Mesendoderm (in vitro differentiated cells): ENCODE measurements around the gene TNFRSF8.

Experiments used
- DNase-seq: peaks from one replicate; pipeline ENCODE4 v3.0.0; 2013
- H2AK5ac ChIP-seq: 2 replicates; pipeline ENCODE4 v1.6.1; 2013; ENCODE audit warnings: low read length, inconsistent platforms
- H2BK120ac ChIP-seq: 2 replicates; pipeline ENCODE4 v1.6.1; 2013; ENCODE audit warnings: low read depth, mild to moderate bottlenecking, low read length, moderate library complexity, mixed read lengths
- H2BK15ac ChIP-seq: replicated peaks from 2 replicates; pipeline ENCODE4 v1.6.1; 2013; ENCODE audit warnings: low read depth, mild to moderate bottlenecking, moderate library complexity
- H2BK5ac ChIP-seq: 2 replicates; pipeline ENCODE4 v1.6.1; 2013; ENCODE audit warnings: low read length, inconsistent platforms
- H3K18ac ChIP-seq: 2 replicates; pipeline ENCODE4 v1.6.1; 2013; ENCODE audit warnings: mild to moderate bottlenecking, low read length, mixed read lengths
- H3K23ac ChIP-seq: one replicate; pipeline ENCODE4 v1.6.1; 2013; ENCODE audit warnings: low read length
- H3K27ac ChIP-seq: 2 replicates; pipeline ENCODE4 v1.5.1; 2013; ENCODE audit warnings: low read depth, mild to moderate bottlenecking, inconsistent platforms, low read length, moderate library complexity
- H3K27me3 ChIP-seq: 2 replicates; pipeline ENCODE4 v1.6.1; 2013; ENCODE audit warnings: low read length, control low read depth, mild to moderate bottlenecking, inconsistent platforms; ENCODE audit not compliant: insufficient read depth, poor library complexity
- H3K36me3 ChIP-seq: 2 replicates; pipeline ENCODE4 v1.6.1; 2013; ENCODE audit warnings: low read length, inconsistent platforms; ENCODE audit not compliant: control insufficient read depth, insufficient read depth
- H3K4ac ChIP-seq: one replicate; pipeline ENCODE4 v1.6.1; 2013; ENCODE audit warnings: low read depth, mild to moderate bottlenecking, low read length, moderate library complexity
- H3K4me1 ChIP-seq: 2 replicates; pipeline ENCODE4 v1.6.1; 2013; ENCODE audit warnings: low read depth, low read length, inconsistent platforms; ENCODE audit not compliant: control insufficient read depth
- H3K4me2 ChIP-seq: 2 replicates; pipeline ENCODE4 v1.6.1; 2013; ENCODE audit warnings: low read length
- H3K4me3 ChIP-seq: 2 replicates; pipeline ENCODE4 v1.5.1; 2013; ENCODE audit warnings: mild to moderate bottlenecking, low read length
- H3K56ac ChIP-seq: one replicate; pipeline ENCODE4 v1.6.1; 2013; ENCODE audit warnings: low read length
- H3K79me1 ChIP-seq: 2 replicates; pipeline ENCODE4 v1.6.1; 2013; ENCODE audit warnings: low read length, inconsistent platforms
- H3K79me2 ChIP-seq: 2 replicates; pipeline ENCODE4 v1.6.1; 2013; ENCODE audit warnings: mild to moderate bottlenecking, low read length; ENCODE audit not compliant: control insufficient read depth, insufficient read depth
- H3K9ac ChIP-seq: 2 replicates; pipeline ENCODE4 v1.6.1; 2013; ENCODE audit warnings: low read length, inconsistent platforms
- H4K5ac ChIP-seq: one replicate; pipeline ENCODE4 v1.6.1; 2013; ENCODE audit warnings: low read length
- H4K8ac ChIP-seq: one replicate; pipeline ENCODE4 v1.6.1; 2013; ENCODE audit warnings: low read depth, mild to moderate bottlenecking, control low read depth, low read length, moderate library complexity
- WGBS: extraction: QIAGEN DNeasy Blood & Tissue Kit; methylation state at CpG from one replicate; pipeline ENCODE4 v1.1.7; 2013; ENCODE audit warnings: low lambda C conversion rate, missing lambda C conversion rate; ENCODE audit not compliant: insufficient coverage; ENCODE audit errors: extremely low coverage; 5-methylcytosine and 5-hydroxymethylcytosine counted together

Gene TNFRSF8

DNA sequence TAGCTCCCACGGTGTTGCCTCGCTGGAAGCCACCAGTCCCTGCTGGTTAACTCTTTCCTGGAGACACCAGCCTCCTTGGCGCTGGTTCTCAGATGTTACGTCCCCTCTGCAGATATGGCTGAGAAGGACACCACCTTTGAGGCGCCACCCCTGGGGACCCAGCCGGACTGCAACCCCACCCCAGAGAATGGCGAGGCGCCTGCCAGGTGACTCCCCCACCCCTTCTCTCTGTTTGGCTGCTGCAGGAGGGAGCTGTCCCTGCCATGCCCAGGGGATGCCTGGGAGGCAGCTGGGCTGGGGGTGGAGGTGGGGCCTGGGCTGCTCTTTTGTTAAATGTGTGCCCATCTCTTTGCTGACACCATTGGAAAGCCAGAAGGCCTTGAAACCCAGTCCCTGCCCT is 60.1 kb downstream of the TNFRSF8 start:
- no peak overlapping the region for H3K4ac ChIP-seq
- H3K79me1 ChIP-seq: no peaks in the 10 kb centered on the region
- no peak overlapping the region for H2BK120ac ChIP-seq
- no peak overlapping the region for H2BK15ac ChIP-seq
- DNase-seq: no peak
- H3K4me3 ChIP-seq: no peak overlapping the region
- no peak overlapping the region for H3K27ac ChIP-seq
- no CpG with 5 or more reads among the region's 8 CpGs for WGBS
- no peak overlapping the region for H3K9ac ChIP-seq
- no peak overlapping the region for H4K5ac ChIP-seq
- no peak overlapping the region for H3K56ac ChIP-seq
- no peak overlapping the region for H2BK5ac ChIP-seq
- H3K4me1 ChIP-seq: no peaks in the 10 kb centered on the region
- H3K4me2 ChIP-seq: no peak overlapping the region
- H4K8ac ChIP-seq: no peak overlapping the region
- no peak overlapping the region for H3K23ac ChIP-seq
- no peak overlapping the region for H2AK5ac ChIP-seq
- H3K36me3 ChIP-seq: no peaks in the 10 kb centered on the region
- H3K79me2 ChIP-seq: no peaks in the 10 kb centered on the region
- no peaks in the 10 kb centered on the region for H3K27me3 ChIP-seq
- no peak overlapping the region for H3K18ac ChIP-seq

GRCh38 chr1:12124693-12125421 is 61.8 kb downstream of the TNFRSF8 start:
- no peaks in the 10 kb centered on the region for H3K4me1 ChIP-seq
- no peaks in the 10 kb centered on the region for H3K79me2 ChIP-seq
- no peak overlapping the region for H3K4ac ChIP-seq
- no peaks in the 10 kb centered on the region for H3K27me3 ChIP-seq
- H3K36me3 ChIP-seq: no peaks in the 10 kb centered on the region
- H2AK5ac ChIP-seq: no peak overlapping the region
- H2BK120ac ChIP-seq: no peak overlapping the region
- H3K9ac ChIP-seq: no peak overlapping the region
- no peak overlapping the region for H3K23ac ChIP-seq
- WGBS: no CpG with 5 or more reads among the region's 19 CpGs
- no peak overlapping the region for H2BK5ac ChIP-seq
- no peaks in the 10 kb centered on the region for H3K79me1 ChIP-seq
- H2BK15ac ChIP-seq: no peak overlapping the region
- H3K27ac ChIP-seq: no peak overlapping the region
- no peak overlapping the region for H3K4me2 ChIP-seq
- no peak overlapping the region for H3K18ac ChIP-seq
- no peak overlapping the region for H3K4me3 ChIP-seq
- no peak overlapping the region for H4K8ac ChIP-seq
- peak; percentile 68 for DNase-seq
- no peak overlapping the region for H4K5ac ChIP-seq
- H3K56ac ChIP-seq: no peak overlapping the region

DNA sequence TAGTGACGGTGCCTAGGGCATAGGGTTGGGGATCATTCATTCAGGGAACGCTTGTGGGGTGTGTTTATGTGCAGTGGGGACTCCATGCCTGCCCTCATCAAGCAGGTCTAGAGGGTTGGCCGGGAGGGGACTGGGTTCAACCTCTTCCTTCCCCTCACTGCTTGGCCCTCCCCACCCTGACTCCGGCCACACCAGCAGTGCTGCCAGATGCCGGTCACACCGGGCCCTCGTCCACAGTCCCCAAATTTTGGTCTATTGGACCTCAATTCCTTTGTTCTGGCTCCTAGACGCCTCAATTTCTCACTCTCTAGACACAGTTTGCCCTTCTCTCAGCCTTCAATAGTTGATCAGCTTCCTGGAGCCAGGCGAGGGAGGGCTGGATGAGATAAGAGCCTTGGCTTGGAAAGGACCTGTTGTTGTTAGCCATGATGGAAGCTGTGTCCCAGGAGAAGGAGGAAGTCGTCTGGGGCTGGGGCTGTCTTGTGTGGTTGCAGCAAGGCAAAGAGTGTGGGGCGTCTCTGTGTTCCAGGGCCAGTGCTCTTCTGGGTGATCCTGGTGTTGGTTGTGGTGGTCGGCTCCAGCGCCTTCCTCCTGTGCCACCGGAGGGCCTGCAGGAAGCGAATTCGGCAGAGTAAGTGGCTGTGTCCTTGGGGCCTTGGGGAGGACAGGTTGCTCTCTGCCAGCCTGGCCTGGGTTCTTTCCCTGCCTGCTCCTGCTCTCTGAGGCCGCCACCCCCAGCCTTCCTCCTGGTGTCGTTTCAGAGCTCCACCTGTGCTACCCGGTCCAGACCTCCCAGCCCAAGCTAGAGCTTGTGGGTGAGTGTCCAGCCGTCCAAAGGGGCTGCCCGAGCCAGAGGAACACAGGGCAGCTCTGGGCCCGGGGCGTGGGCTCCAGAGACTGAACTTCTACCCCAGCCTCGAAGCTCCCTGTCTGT is 62.6 kb downstream of the TNFRSF8 start:
- no CpG with 5 or more reads among the region's 24 CpGs for WGBS
- no peak overlapping the region for H2AK5ac ChIP-seq
- no peak overlapping the region for H3K4me3 ChIP-seq
- H3K27ac ChIP-seq: no peak overlapping the region
- peak overlapping the region; percentile 15 for H3K56ac ChIP-seq
- no peaks in the 10 kb centered on the region for H3K27me3 ChIP-seq
- H2BK120ac ChIP-seq: no peak overlapping the region
- H3K4me2 ChIP-seq: no peak overlapping the region
- no peak overlapping the region for H3K18ac ChIP-seq
- H3K79me2 ChIP-seq: no peaks in the 10 kb centered on the region
- H2BK15ac ChIP-seq: no peak overlapping the region
- no peak overlapping the region for H3K23ac ChIP-seq
- H3K79me1 ChIP-seq: no peaks in the 10 kb centered on the region
- no peaks in the 10 kb centered on the region for H3K36me3 ChIP-seq
- H2BK5ac ChIP-seq: no peak overlapping the region
- H4K8ac ChIP-seq: no peak overlapping the region
- no peak overlapping the region for H3K9ac ChIP-seq
- no peak for DNase-seq
- H4K5ac ChIP-seq: no peak overlapping the region
- H3K4ac ChIP-seq: no peak overlapping the region
- no peaks in the 10 kb centered on the region for H3K4me1 ChIP-seq

DNA sequence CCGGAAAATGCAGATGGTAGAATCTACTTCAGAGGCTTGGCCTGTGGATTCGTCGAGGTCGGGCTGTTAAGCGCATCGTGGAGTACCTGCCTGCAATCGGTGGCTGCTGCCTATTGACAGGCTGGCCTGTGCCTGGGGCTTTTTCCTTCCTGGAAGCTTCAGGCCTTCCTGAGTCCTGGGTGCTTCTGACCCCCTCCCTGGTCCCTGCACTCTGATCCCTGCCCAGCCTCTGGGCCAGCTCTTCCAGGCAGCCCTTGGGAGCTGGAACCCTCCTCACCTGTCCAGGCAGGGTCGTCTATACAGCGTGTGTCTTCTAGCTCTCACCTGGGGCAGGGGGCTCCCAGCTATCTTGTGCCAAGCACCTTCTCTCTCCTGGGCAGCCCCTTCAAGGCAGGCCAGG is 63.7 kb downstream of the TNFRSF8 start:
- Histone ChIP-seq H3K4me3 (no peak overlapping the region), H3K56ac (no peak overlapping the region), H3K18ac (no peak overlapping the region), H3K4me2 (no peak overlapping the region), H3K27me3 (no peaks in the 10 kb centered on the region), H3K9ac (no peak overlapping the region), H2AK5ac (no peak overlapping the region), H4K5ac (no peak overlapping the region), H3K27ac (no peak overlapping the region), H3K23ac (no peak overlapping the region), H2BK15ac (no peak overlapping the region), H3K79me2 (no peaks in the 10 kb centered on the region), H3K4ac (no peak overlapping the region), H3K4me1 (no peaks in the 10 kb centered on the region), H3K79me1 (no peaks in the 10 kb centered on the region), H3K36me3 (no peaks in the 10 kb centered on the region), H2BK120ac (no peak overlapping the region), H2BK5ac (no peak overlapping the region), H4K8ac (no peak overlapping the region)
- no peak for DNase-seq
- no CpG with 5 or more reads among the region's 9 CpGs for whole genome bisulfite sequencing

DNA sequence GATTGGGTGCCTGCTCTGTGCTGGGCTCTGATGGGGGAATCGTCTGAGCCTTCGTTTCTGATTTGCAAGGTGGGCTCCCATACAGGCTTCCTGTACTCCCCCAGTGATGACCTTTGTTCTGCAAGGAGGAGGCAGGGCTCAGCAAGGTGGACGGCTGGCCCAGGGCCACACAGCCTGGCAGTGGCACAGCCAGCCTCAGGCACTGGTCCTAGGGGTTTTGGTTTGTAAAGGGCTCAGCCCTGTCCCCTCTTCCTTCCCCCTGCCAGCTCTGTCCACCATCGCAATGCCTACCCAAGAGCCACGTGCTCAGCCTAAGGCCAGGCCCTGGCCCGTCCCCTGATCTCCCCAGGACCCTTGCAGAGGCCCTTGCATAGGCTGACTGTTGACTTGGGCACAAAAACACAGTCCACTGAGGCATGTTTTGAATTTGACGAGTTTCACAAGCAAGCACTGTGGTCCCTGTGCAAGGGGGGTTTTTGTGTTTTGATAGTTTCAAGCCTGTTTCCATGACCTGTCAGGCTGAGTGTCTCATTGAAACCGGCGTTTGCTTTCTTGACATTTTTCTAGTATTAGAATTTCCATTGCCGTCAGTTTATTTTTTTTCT is 64.2 kb downstream of the TNFRSF8 start:
- H3K27ac ChIP-seq: no peak overlapping the region
- no peak overlapping the region for H3K4me2 ChIP-seq
- no peak overlapping the region for H4K8ac ChIP-seq
- no peak for DNase-seq
- no peak overlapping the region for H3K18ac ChIP-seq
- H2BK5ac ChIP-seq: no peak overlapping the region
- WGBS: no CpG with 5 or more reads among the region's 10 CpGs
- H3K4me3 ChIP-seq: no peak overlapping the region
- no peak overlapping the region for H3K23ac ChIP-seq
- no peaks in the 10 kb centered on the region for H3K27me3 ChIP-seq
- no peak overlapping the region for H2BK120ac ChIP-seq
- no peak overlapping the region for H3K4ac ChIP-seq
- H3K9ac ChIP-seq: no peak overlapping the region
- H2AK5ac ChIP-seq: no peak overlapping the region
- H4K5ac ChIP-seq: no peak overlapping the region
- no peak overlapping the region for H2BK15ac ChIP-seq
- no peaks in the 10 kb centered on the region for H3K36me3 ChIP-seq
- no peak overlapping the region for H3K56ac ChIP-seq
- no peaks in the 10 kb centered on the region for H3K4me1 ChIP-seq
- no peaks in the 10 kb centered on the region for H3K79me2 ChIP-seq
- no peaks in the 10 kb centered on the region for H3K79me1 ChIP-seq
